Endothelial cell of umbilical vein (primary cell): Measurements from ENCODE around the gene BRI3BP. TPM values are rescaled to one million over a fixed set of nuclear protein-coding genes. Genes with fewer than 3 reads are reported as not detected.

Experiments used
- BruUV-seq: library from RNA; stranded (reverse); fragments of 400-500 nt; replicated peaks from 2 replicates; lab custom pipeline; 2021; lab: Mats Ljungman, UMichigan
- CTCF ChIA-PET: fragments of 300-600, 350-600 bp; sonication (Branson Sonifier 250); formaldehyde crosslinking; loops from one replicate; lab custom pipeline; 2021; ENCODE audit warnings: antibody characterized with exemption, inconsistent platforms; lab: Charles Lee
- POLR2A ChIA-PET: fragments of 300-600, 350-600 bp; sonication (Branson Sonifier 250); formaldehyde crosslinking; loops from one replicate; lab custom pipeline; 2021; ENCODE audit warnings: antibody characterized with exemption, inconsistent platforms; lab: Charles Lee
- DNase-seq: peaks from one replicate; pipeline ENCODE4 v3.0.0-alpha.2; 2011; ENCODE audit warnings: low read depth, low spot score
- FAIRE-seq: peaks from 2 replicates; lab custom pipeline; 2011; peaks lifted over from hg19 to GRCh38; lab: Jason Lieb, UNC
- H2AFZ ChIP-seq: 2 replicates; pipeline ENCODE4 v1.6.0; 2012; ENCODE audit warnings: low read depth, low read length, control low read depth, inconsistent platforms
- H3K27ac ChIP-seq: 2 replicates; pipeline ENCODE4 v1.5.1; 2011; ENCODE audit warnings: low read depth, mild to moderate bottlenecking, control low read depth, low read length, moderate library complexity; ENCODE audit not compliant: insufficient read depth
- H3K27me3 ChIP-seq, 2 experiments: 2 replicates each; pipeline versions ENCODE4 v1.6.0 to v1.6.1; 2011; ENCODE audit warnings: low read length in 2 of 2, mixed read lengths in 1 of 2; ENCODE audit not compliant: control insufficient read depth in 2 of 2, insufficient read depth in 2 of 2
- H3K36me3 ChIP-seq, 2 experiments: 2 replicates in 1 of 2; 3 replicates in 1 of 2; pipeline ENCODE4 v1.5.1; 2011; ENCODE audit warnings: low read length in 2 of 2, mild to moderate bottlenecking in 1 of 2, moderate library complexity in 1 of 2; ENCODE audit not compliant: control insufficient read depth in 2 of 2, insufficient read depth in 2 of 2; ENCODE audit errors: extremely low read depth in 1 of 2
- H3K4me1 ChIP-seq: 3 replicates; pipeline ENCODE4 v1.5.1; 2011; ENCODE audit warnings: mild to moderate bottlenecking, low read length; ENCODE audit not compliant: control insufficient read depth, insufficient read depth; ENCODE audit errors: extremely low read depth
- H3K4me2 ChIP-seq: 2 replicates; pipeline ENCODE4 v1.6.1; 2011; ENCODE audit warnings: low read length, control low read depth, mixed read lengths; ENCODE audit not compliant: insufficient read depth
- H3K4me3 ChIP-seq, 3 experiments: fragments of 200-600 bp in 1 of 3; sonication (generic), shearing (Covaris generic) in 1 of 3; replicated peaks in 1 of 3; 2 replicates each; pipeline ENCODE4 v1.5.1; 2011 to 2016; ENCODE audit warnings: control low read depth in 3 of 3, low read length in 3 of 3, mild to moderate bottlenecking in 2 of 3, inconsistent platforms in 1 of 3, low read depth in 1 of 3, moderate library complexity in 1 of 3; ENCODE audit not compliant: insufficient read depth in 1 of 3
- H3K79me2 ChIP-seq: 2 replicates; pipeline ENCODE4 v1.6.0; 2012; ENCODE audit warnings: low read length, inconsistent platforms; ENCODE audit not compliant: control insufficient read depth, insufficient read depth
- H3K9ac ChIP-seq: replicated peaks from 2 replicates; pipeline ENCODE3; 2011; ENCODE audit warnings: low read length, control low read depth; ENCODE audit not compliant: insufficient read depth; ENCODE audit errors: extremely low read depth
- H3K9me1 ChIP-seq: replicated peaks from 3 replicates; pipeline ENCODE4 v1.6.0; 2011; ENCODE audit warnings: mild to moderate bottlenecking, low read length; ENCODE audit not compliant: control insufficient read depth, insufficient read depth; ENCODE audit errors: extremely low read depth
- H3K9me3 ChIP-seq: replicated peaks from 2 replicates; pipeline ENCODE4 v1.5.1; 2012; ENCODE audit warnings: low read length, inconsistent platforms; ENCODE audit not compliant: control insufficient read depth, insufficient read depth
- H4K20me1 ChIP-seq: replicated peaks from 2 replicates; pipeline ENCODE3; 2011; ENCODE audit warnings: mild to moderate bottlenecking, low read length; ENCODE audit not compliant: control insufficient read depth, insufficient read depth; ENCODE audit errors: extremely low read depth
- CTCF ChIP-seq, 2 donors: IDR thresholded peaks; 1 replicate in 1 of 2; 2 replicates in 1 of 2; pipeline ENCODE4 v1.5.1; 2011; ENCODE audit warnings: low read length in 2 of 2, mild to moderate bottlenecking in 2 of 2, moderate library complexity in 2 of 2, control low read depth in 1 of 2, inconsistent platforms in 1 of 2, low read depth in 1 of 2; ENCODE audit not compliant: insufficient read depth in 1 of 2; ENCODE audit errors: extremely low read depth in 1 of 2
- EZH2 ChIP-seq: IDR thresholded peaks from 2 replicates; pipeline ENCODE4 v1.6.1; 2012; ENCODE audit warnings: borderline replicate concordance, low read depth, mild to moderate bottlenecking, moderate library complexity, low read length, inconsistent platforms; ENCODE audit not compliant: severe bottlenecking
- FOS ChIP-seq: IDR thresholded peaks from 2 replicates; pipeline ENCODE4 v1.6.1; 2011; ENCODE audit warnings: mild to moderate bottlenecking, low read length, moderate library complexity, borderline replicate concordance; ENCODE audit not compliant: insufficient read depth
- GATA2 ChIP-seq: IDR thresholded peaks from 2 replicates; pipeline ENCODE4 v1.7.0; 2011; ENCODE audit warnings: low read depth, mild to moderate bottlenecking, moderate library complexity, mixed read lengths, low read length; ENCODE audit not compliant: insufficient read length, insufficient read depth
- JUN ChIP-seq: IDR thresholded peaks from 2 replicates; pipeline ENCODE4 v1.6.1; 2011; ENCODE audit warnings: borderline replicate concordance, low read depth; ENCODE audit not compliant: insufficient read length, insufficient read depth
- MAX ChIP-seq: IDR thresholded peaks from 2 replicates; pipeline ENCODE4 v1.6.1; 2011; ENCODE audit not compliant: insufficient read depth, insufficient read length
- MYC ChIP-seq: IDR thresholded peaks from one replicate; pipeline ENCODE4 v1.6.1; 2011; ENCODE audit warnings: mild to moderate bottlenecking, low read depth, low read length
- POLR2A ChIP-seq: IDR thresholded peaks from 2 replicates; pipeline ENCODE4 v1.6.1; 2012; ENCODE audit warnings: low read depth, mild to moderate bottlenecking, control low read depth, low read length
- POLR2AphosphoS5 ChIP-seq: IDR thresholded peaks from 2 replicates; pipeline ENCODE4 v1.6.1; 2012; ENCODE audit warnings: low read depth, mild to moderate bottlenecking, control low read depth, low read length, moderate library complexity; ENCODE audit not compliant: insufficient read depth
- dilution Hi-C: fragments of 300-500 bp; cut with MboI; formaldehyde crosslinking; loops from one replicate; pipeline ENCODE4 v1.15.0; 2019; ENCODE audit warnings: low sequenced_read_pairs; ENCODE audit not compliant: extremely low pct_ligation_motif_present
- intact Hi-C: fragments of 100-400 bp; cut with micrococcal nuclease; formaldehyde crosslinking; loops from one replicate; pipeline ENCODE4 v1.10.0; 2022
- polyA plus RNA-seq, 4 experiments: library from polyadenylated mRNA; depleted of rRNA in 3 of 4; stranded (reverse) in 3 of 4; unstranded in 1 of 4; fragments of >200 nt; gene quantifications; 2 replicates each; pipeline versions ENCODE4 v1.2.1 to v1.2.3, GENCODE V29; 2011 to 2012; ENCODE audit warnings: missing spikeins in 1 of 4
- total RNA-seq: library from RNA; stranded (reverse); gene quantifications from 2 replicates; pipeline ENCODE4 v1.2.3, GENCODE V29; 2021

BRI3BP gene
- total and polyA plus RNA-seq, 2 donors (not counting 3 experiments of a cell fraction or from before 2014, with no cell fraction given) = 3.4 to 8.2 TPM

- no peak overlapping the region for H3K4me3 ChIP-seq
- H4K20me1 ChIP-seq = no peaks in the 10 kb centered on the region
- no peak overlapping the region for H2AFZ ChIP-seq
- H3K79me2 ChIP-seq = no peaks in the 10 kb centered on the region
- FAIRE-seq (no peak), DNase-seq (no peak)
- H3K36me3 ChIP-seq = peaks cover 0 to 23% of the 10 kb centered on the region in 2 experiments
- no peak for TF ChIP-seq POLR2A
- no peak for TF ChIP-seq MYC
- no peak for TF ChIP-seq POLR2AphosphoS5
- TF ChIP-seq CTCF (IDR thresholded peaks at IDR 0.05; ENCODE audit: extremely low read depth in 1 of 2, insufficient read depth in 1 of 2, low read depth in 1 of 2, low read length in 2 of 2) = no peak
- no peak for TF ChIP-seq JUN
- no peak for TF ChIP-seq GATA2
- TF ChIP-seq MAX = no peak
- TF ChIP-seq EZH2 = no peak
- no peak for TF ChIP-seq FOS
- BruUV-seq = no TSS peak
- ChIA-PET CTCF (interaction anchor here (1.0 to 1.3 kb wide), 2 partner anchors 14 to 48 kb away, joined by 4 to 8 read pairs; no protein-coding TSS in a partner anchor), POLR2A (no interaction called here)
- H3K27ac ChIP-seq = no peak overlapping the region
- intact Hi-C loops (no loop called here), dilution Hi-C loops (no loop called here)
- no peaks in the 10 kb centered on the region for H3K9me3 ChIP-seq
- H3K27me3 ChIP-seq = no peaks in the 10 kb centered on the region
- H3K9me1 ChIP-seq = no peaks in the 10 kb centered on the region
- no peak overlapping the region for H3K4me2 ChIP-seq
- no peaks in the 10 kb centered on the region for H3K4me1 ChIP-seq
- no peak overlapping the region for H3K9ac ChIP-seq
These were observed 38.7 kb upstream of the BRI3BP start for GRCh38 chr12:124954771-124955170.
